Body of pancreas (tissue), 4 donors: ENCODE results near the gene SIK3. TPM values are rescaled to one million over a fixed set of nuclear protein-coding genes. Genes with fewer than 3 reads are reported as not detected.
"Not testable (repeated sequence)": the region's sequence is repeated elsewhere in the genome, so short reads cannot be mapped to it uniquely, and the experiment has no call there.

Source experiments
- ATAC-seq: fragments of 150-250 bp; one replicate; pipeline ENCODE4 v1.9.1; 2016
- DNase-seq, 4 donors: peaks; one replicate each; pipeline ENCODE4 v3.0.0-alpha.2; 2019
- H3K27ac ChIP-seq, 4 donors: fragments of 200-600 bp; sonication (generic); 1 replicate in 3 of 4; 2 replicates in 1 of 4; pipeline versions ENCODE4 v1.5.1 to v1.6.1; 2016 to 2019; ENCODE audit warnings: mild to moderate bottlenecking in 1 of 4, mixed read lengths in 1 of 4, moderate library complexity in 1 of 4
- H3K27me3 ChIP-seq, 2 donors: fragments of 200-600 bp; sonication (generic); one replicate each; pipeline ENCODE4 v1.6.0; 2016; ENCODE audit warnings: mild to moderate bottlenecking in 1 of 2
- H3K36me3 ChIP-seq, 2 donors: fragments of 200-600 bp; sonication (generic); replicated peaks in 1 of 2; 2 replicates each; pipeline ENCODE4 v1.5.1; 2016; ENCODE audit warnings: low read depth in 2 of 2; ENCODE audit not compliant: insufficient read depth in 1 of 2
- H3K4me1 ChIP-seq: fragments of 200-600 bp; sonication (generic); one replicate; pipeline ENCODE4 v1.6.0; 2016
- H3K4me3 ChIP-seq, 2 donors: fragments of 200-600 bp; sonication (generic); 1 replicate in 1 of 2; 2 replicates in 1 of 2; pipeline ENCODE4 v1.5.1; 2016 to 2019
- H3K9me3 ChIP-seq, 3 donors: fragments of 200-600 bp; sonication (generic); 1 replicate in 2 of 3; 2 replicates in 1 of 3; pipeline ENCODE4 v1.5.1; 2016
- POLR2A ChIP-seq, 3 donors: fragments of 450-650 bp; IDR thresholded peaks; one replicate each; pipeline ENCODE4 v1.6.1; 2016; ENCODE audit warnings: antibody characterized with exemption in 3 of 3, mild to moderate bottlenecking in 2 of 3
- WGBS, 2 donors: methylation state at CpG; one replicate each; pipeline ENCODE4 v1.1.5; 2017; 5-methylcytosine and 5-hydroxymethylcytosine counted together
- intact Hi-C: fragments of 100-400 bp; cut with DNase I; formaldehyde crosslinking; loops from one replicate; pipeline ENCODE4 v1.15.1; 2023
- total RNA-seq, 2 donors: library from RNA; depleted of rRNA; stranded (reverse); fragments of >200 nt; gene quantifications; one replicate each; pipeline ENCODE4 v1.1.0, GENCODE V29; 2016
- TF ChIP-seq, protein P1 (sequence below), 7 experiments: fragments of 450-650 bp in 4 of 7; fragments of 200-600 bp in 3 of 7; sonication (generic) in 3 of 7; IDR thresholded peaks; one replicate each; pipeline ENCODE4 v1.5.1; 2016 to 2019; ENCODE audit warnings: antibody characterized with exemption in 7 of 7

SIK3 gene
- total RNA-seq, 2 donors from 2014 or later: 24.1 to 46.1 TPM

DNA sequence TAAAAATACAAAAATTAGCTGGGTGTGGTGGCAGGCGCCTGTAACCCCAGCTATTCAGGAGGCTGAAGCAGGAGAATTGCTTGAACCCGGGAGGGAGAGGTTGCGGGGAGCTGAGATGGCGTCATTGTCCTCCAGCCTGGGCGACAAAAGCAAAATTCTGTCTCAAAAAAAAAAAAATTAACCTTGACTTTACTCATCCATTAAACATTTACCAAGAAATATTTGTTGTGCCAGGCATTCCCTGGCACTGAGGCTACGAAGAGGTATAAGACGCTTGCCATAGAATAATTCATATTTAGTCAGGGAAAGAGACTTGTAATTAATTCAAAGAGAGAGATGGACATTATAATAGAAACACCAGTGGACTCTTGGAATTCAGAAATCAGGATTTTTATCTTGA lies 32.7 kb upstream of the SIK3 start:
- TF ChIP-seq POLR2A (IDR thresholded peaks at IDR 0.05): no peak
- TF ChIP-seq, protein P1, sequence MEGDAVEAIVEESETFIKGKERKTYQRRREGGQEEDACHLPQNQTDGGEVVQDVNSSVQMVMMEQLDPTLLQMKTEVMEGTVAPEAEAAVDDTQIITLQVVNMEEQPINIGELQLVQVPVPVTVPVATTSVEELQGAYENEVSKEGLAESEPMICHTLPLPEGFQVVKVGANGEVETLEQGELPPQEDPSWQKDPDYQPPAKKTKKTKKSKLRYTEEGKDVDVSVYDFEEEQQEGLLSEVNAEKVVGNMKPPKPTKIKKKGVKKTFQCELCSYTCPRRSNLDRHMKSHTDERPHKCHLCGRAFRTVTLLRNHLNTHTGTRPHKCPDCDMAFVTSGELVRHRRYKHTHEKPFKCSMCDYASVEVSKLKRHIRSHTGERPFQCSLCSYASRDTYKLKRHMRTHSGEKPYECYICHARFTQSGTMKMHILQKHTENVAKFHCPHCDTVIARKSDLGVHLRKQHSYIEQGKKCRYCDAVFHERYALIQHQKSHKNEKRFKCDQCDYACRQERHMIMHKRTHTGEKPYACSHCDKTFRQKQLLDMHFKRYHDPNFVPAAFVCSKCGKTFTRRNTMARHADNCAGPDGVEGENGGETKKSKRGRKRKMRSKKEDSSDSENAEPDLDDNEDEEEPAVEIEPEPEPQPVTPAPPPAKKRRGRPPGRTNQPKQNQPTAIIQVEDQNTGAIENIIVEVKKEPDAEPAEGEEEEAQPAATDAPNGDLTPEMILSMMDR (IDR thresholded peaks at IDR 0.05): no peak
- H3K27me3 ChIP-seq: no peaks in the 10 kb centered on the region
- WGBS, 2 donors: 59 to 71% methylated on average over 7 of the region's 7 CpGs
- H3K4me1 ChIP-seq: peaks cover 5% of the 10 kb centered on the region
- no peaks in the 10 kb centered on the region for H3K9me3 ChIP-seq
- intact Hi-C loops: no loop called here
- H3K27ac ChIP-seq: no peak overlapping the region
- no peaks in the 10 kb centered on the region for H3K36me3 ChIP-seq
- no peak overlapping the region for H3K4me3 ChIP-seq
- no peak for DNase-seq
- ATAC-seq: peak; percentile 15

DNA sequence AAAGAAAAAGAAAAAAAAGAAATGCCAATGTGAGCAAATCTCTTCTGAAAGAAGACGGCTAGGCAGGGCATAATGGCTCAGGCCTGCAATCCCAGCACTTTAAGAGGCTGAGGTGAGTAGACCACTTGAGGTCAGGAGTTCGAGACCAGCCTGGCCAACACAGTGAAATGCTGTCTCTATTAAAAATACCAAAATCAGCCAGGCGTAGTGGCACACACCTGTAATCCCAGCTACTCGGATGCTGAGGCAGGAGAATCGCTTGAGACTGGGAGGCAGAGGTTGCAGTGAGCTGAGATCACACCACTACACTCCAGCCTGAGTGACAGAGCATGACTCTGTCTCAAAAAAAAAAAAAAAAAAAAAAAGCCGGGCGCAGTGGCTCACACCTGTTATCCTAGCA lies 32.2 kb upstream of the SIK3 start:
- H3K36me3 ChIP-seq, intact Hi-C loops, H3K27me3 ChIP-seq, H3K9me3 ChIP-seq, H3K27ac ChIP-seq, H3K4me1 ChIP-seq, H3K4me3 ChIP-seq, DNase-seq, ATAC-seq: not testable (repeated sequence)
- WGBS, 2 donors: 73 to 88% methylated on average over 6 to 7 of the region's 7 CpGs

DNA sequence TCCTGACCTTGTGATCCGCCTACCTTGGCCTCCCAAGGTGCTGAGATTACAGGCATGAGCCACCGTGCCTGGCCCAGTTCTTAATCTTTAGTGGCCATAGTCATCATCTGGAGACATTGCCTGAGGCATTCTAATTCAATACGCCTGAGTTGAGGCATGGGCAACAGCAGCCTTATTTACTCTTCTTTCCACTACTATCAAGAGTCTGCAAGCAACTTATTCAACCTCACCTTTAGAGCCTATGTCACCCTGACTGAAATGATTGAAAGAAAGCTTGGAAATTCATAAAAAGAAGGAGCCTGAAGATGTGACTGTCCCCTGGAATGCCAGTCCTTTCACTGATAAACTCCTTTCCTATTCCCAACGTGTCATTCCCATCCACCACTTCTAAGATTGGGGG lies 30.1 kb upstream of the SIK3 start:
- intact Hi-C loops: no loop called here
- peaks cover 5% of the 10 kb centered on the region for H3K4me1 ChIP-seq
- ATAC-seq: no peak
- no peak for DNase-seq
- no peak for TF ChIP-seq POLR2A (IDR thresholded peaks at IDR 0.05)
- TF ChIP-seq, protein P1 (IDR thresholded peaks at IDR 0.05): no peak
- H3K27me3 ChIP-seq: no peaks in the 10 kb centered on the region
- no peak overlapping the region for H3K27ac ChIP-seq
- 78 to 82% methylated on average over 4 of the region's 4 CpGs for WGBS, 2 donors
- H3K4me3 ChIP-seq: no peak overlapping the region
- H3K9me3 ChIP-seq: no peaks in the 10 kb centered on the region
- H3K36me3 ChIP-seq: no peaks in the 10 kb centered on the region

DNA sequence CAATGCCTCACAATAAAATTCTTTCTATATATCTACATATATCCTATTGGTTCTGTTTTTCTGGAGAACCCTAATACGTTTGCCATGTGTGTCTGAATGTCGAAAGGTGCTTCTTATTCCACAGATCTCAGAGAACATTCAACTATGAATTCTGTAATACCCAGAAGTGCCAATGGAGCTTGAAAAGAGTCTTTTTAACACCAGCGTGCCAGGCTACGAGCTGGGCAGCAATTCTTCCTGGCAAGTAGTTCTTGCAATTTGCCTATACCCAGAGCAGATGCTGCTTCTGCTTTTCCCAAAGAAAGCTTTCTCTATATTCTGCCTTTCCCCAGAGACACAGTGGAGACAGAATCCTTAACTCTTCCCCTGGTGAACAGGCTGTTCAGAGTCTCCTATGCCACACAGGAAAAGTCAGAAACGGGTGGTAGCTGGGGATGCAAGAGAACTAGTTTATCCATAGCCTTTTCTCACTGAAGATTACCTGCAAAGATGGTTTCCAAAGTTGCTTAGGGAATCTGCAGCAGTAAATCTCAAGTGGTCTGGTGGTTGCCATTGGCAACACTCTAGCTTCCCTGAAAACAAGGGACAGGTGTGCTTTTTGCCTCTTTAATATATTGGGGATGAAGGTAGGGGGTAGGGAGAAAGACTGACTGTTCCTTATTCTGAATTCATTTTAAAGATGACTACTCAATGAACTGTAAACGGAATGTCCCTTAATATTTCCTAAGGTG lies 29.1 kb upstream of the SIK3 start:
- H3K9me3 ChIP-seq: no peaks in the 10 kb centered on the region
- H3K27ac ChIP-seq: no peak overlapping the region
- H3K4me1 ChIP-seq: peaks cover 5% of the 10 kb centered on the region
- 63 to 79% methylated on average over 6 of the region's 6 CpGs for WGBS, 2 donors
- no peaks in the 10 kb centered on the region for H3K27me3 ChIP-seq
- DNase-seq (no peak), ATAC-seq (no peak)
- no peaks in the 10 kb centered on the region for H3K36me3 ChIP-seq
- intact Hi-C loops: no loop called here
- TF ChIP-seq, protein P1 (IDR thresholded peaks at IDR 0.05): no peak
- TF ChIP-seq POLR2A (IDR thresholded peaks at IDR 0.05): no peak
- no peak overlapping the region for H3K4me3 ChIP-seq

DNA sequence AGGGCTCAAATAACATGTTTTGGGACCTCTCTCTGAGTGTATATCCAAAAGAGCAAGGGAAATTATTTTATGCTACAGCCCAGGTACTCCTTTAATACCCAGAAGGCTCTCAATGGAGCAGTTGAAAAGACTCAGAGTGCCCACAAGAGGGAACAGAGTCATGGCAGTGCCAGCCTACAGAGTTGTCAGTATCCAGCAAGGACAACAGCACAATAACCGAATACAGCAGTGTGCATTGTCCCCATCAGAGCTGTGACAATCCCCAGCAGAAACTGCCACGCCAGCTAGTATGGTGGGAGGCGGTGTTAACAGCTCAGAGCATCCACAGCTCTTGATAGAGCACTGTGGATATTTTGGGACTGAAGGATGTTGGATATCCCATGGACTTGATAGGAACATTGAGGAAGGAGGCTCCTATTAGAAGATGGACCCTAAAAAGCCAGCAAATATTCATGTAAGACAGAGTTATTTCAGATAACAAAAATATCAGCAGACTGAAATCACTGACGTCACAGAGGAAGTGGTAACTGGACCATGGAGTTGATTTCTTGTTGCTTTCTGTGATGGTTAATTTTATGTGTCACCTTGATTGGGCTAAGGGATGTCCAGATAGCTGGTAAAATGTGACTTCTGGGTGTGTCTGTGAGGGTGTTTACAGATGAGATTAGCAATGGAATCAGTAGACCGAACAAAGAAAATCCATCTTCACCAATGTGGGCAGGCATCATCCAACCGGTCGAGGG lies 28.2 kb upstream of the SIK3 start:
- ATAC-seq: no peak

More for the DNA sequence above, 28.2 kb upstream of the SIK3 start:
- no peaks in the 10 kb centered on the region for H3K36me3 ChIP-seq
- intact Hi-C loops: no loop called here
- H3K27ac ChIP-seq: no peak overlapping the region
- 68 to 82% methylated on average over 7 of the region's 7 CpGs for WGBS, 2 donors
- DNase-seq: no peak
- H3K4me1 ChIP-seq: peaks cover 5% of the 10 kb centered on the region
- no peak overlapping the region for H3K4me3 ChIP-seq
- H3K9me3 ChIP-seq: no peaks in the 10 kb centered on the region
- H3K27me3 ChIP-seq: no peaks in the 10 kb centered on the region
- no peak for TF ChIP-seq POLR2A (IDR thresholded peaks at IDR 0.05)
